Endometrium (tissue), 2 donors: ENCODE results near the gene WSB2.

Source experiments
- FAIRE-seq: peaks from 2 replicates; lab custom pipeline; 2012; peaks lifted over from hg19 to GRCh38; lab: Jason Lieb, UNC
- donor health status: control.
- donor health status: control.

Gene WSB2

DNA sequence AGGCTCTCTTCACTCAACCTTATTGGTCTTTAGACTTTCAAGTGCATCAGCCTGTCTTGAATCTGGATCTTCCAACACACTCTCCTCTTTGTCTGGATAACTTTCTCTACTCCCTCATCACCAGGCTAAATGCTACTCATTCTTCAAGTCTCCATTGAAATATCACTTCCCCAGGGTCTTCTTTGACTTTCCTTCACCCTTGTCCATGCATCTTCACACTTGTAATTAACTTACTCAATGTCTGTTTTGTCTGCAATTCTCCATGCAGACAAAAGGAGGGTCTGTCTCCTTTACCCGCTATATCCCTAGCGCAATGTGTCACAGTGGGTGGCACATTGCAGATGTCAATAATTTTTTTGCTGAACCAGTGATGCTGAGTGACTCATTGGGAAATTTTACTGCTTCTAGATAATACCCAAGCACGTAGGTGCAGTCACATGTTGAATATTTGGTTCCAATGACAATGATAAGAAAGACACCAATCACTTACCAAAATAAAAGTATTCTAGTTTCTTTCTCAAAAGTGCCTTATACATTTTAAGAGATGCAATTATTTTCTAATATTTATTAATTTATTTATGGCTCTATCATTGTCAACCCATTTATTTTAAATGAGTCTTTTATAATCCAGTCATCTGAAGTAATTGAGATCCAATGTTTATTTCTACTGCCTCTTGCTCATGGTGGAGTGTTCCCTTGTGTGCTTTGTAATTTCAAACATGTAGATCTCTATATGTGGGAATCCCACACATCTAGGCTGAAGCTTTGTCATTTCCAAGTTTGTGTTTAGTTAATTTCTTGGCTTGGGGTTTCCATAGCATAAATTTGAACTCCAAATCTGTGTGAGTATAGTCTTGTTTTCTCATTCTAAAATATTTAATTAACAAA lies 66.2 kb downstream of the WSB2 start:
- no peak for FAIRE-seq

DNA sequence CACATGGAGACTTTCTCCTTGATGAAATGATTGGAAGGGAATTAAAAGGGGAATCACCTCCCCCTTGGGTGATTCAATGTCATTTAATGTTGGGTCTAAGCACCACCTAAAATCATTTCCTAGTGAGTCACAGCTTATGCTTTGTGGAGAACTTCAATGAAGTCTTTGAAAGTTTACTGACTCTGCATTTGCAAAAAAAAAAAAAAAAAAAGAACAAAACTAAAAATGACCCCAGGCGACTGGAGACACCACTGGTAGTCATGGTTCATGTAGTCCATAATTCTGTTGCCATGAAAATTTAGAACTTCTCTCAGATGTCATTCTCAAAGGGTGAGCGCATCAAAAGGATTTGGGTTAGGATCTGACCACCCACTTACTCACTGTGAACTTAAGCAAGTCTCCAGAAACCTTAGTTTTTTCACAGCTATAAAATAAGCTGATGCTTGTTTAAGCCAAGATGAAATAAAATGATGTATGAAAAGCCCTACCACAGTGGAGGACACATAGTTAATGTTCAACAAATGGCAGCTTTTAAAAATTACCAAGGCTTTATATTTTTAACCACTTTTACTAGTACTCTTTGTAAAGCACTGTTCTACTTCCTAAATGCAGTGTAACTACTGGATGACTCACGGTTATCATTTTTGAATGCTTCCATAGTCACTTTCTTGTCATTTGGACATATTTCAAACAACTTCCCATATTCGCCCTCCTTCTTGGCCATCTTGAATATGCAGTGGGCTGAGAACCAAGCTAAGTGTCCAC lies 74.1 kb downstream of the WSB2 start:
- FAIRE-seq = no peak

DNA sequence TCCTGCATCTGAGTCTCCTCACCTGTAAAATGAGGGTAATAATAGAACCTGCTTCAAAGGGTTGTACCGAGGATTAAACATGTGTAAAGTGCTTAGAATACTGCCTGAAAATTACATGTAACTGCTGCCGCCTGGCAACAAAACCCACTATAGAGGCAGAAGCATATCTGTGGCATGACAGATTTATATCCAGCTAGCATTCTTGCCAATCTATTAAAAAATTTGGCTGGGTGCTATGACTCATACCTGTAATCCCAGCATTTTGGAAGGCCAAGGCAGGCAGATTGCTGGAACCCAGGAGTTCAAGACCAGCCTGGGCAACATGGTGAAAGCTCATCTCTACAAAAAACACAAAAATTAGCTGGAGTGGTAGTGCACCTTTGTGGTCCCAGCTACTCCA lies 75.8 kb downstream of the WSB2 start:
- no peak for FAIRE-seq
